Measurements from ENCODE around the gene BDH1.

GRCh38 chr3:197547306-197548011, 8.3 kb downstream of the BDH1 start:
- TF ChIP-seq CTCF (optimal IDR thresholded peaks at IDR 0.05 in 1 of 3, IDR thresholded peaks at IDR 0.05 in 1 of 3, conservative IDR thresholded peaks at IDR 0.05 in 1 of 3; ENCODE audit: extremely low read depth in 1 of 3, insufficient read depth in 2 of 3, low read length in 3 of 3) (peak in 2 of 3 experiments; percentile 40 to 86), EZH2 (IDR thresholded peaks at IDR 0.05; ENCODE audit: low read length) (no peak)
